ENCODE results near the gene KCNK6. TPM values are rescaled to one million over a fixed set of nuclear protein-coding genes. Genes with fewer than 3 reads are reported as not detected.
A peak's percentile ranks its signal among the peaks of the same experiment; 100 is the strongest.

The KCNK6 gene
- total and polyA plus RNA-seq, 12 donors, result 4.5 to 31.6 (median 10.8) TPM

GRCh38 chr19:38321646-38322196 lies 2.1 kb downstream of the KCNK6 start:
- WGBS, 2 donors, result 33 to 38% methylated on average over 11 of the region's 11 CpGs
- Histone ChIP-seq H3K27me3 (no peaks in the 10 kb centered on the region), H3K4me1 (peaks cover 10 to 72% (median 48%) of the 10 kb centered on the region in 9 donors), H3K27ac (peak overlapping the region; percentile 35 to 93 (median 82)), H3K36me3 (peaks cover 0 to 28% (median 3%) of the 10 kb centered on the region in 9 donors), H3K9me3 (no peaks in the 10 kb centered on the region), H3K4me3 (peak overlapping the region in 6 of 10 donors; percentile 65 to 93 (median 72))
- DNase-seq (peak; percentile 73 to 84), ATAC-seq (peak; percentile 51 to 90 (median 84))
- TF ChIP-seq, protein P1, sequence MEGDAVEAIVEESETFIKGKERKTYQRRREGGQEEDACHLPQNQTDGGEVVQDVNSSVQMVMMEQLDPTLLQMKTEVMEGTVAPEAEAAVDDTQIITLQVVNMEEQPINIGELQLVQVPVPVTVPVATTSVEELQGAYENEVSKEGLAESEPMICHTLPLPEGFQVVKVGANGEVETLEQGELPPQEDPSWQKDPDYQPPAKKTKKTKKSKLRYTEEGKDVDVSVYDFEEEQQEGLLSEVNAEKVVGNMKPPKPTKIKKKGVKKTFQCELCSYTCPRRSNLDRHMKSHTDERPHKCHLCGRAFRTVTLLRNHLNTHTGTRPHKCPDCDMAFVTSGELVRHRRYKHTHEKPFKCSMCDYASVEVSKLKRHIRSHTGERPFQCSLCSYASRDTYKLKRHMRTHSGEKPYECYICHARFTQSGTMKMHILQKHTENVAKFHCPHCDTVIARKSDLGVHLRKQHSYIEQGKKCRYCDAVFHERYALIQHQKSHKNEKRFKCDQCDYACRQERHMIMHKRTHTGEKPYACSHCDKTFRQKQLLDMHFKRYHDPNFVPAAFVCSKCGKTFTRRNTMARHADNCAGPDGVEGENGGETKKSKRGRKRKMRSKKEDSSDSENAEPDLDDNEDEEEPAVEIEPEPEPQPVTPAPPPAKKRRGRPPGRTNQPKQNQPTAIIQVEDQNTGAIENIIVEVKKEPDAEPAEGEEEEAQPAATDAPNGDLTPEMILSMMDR (IDR thresholded peaks at IDR 0.05), result peak in 1 of 9 donors; percentile 9
- intact Hi-C loops (cut with DNase I), result loop anchor here in 6 of 10 donors (5.0 to 10.0 kb wide), 6 partner anchors 44 to 1654 kb away; partner anchors contain the start of genes SIPA1L3 (in 2 of the 6), WDR87 (in 2 of the 6), SPINT2 (in 1 of the 6) and ZNF461 (in 1 of the 6)

- Histone ChIP-seq H3K27me3 (no peaks in the 10 kb centered on the region), H3K9me3 (no peaks in the 10 kb centered on the region), H3K27ac (peak overlapping the region in 2 of 10 donors; percentile 54 to 57), H3K36me3 (peaks cover 0 to 44% (median 18%) of the 10 kb centered on the region in 9 donors), H3K4me1 (peaks cover 10 to 57% (median 36%) of the 10 kb centered on the region in 9 donors), H3K4me3 (no peak overlapping the region)
- intact Hi-C loops (cut with DNase I), result loop anchor here in 6 of 10 donors (5.0 to 10.0 kb wide), 6 partner anchors 46 to 1656 kb away; partner anchors contain the start of genes SIPA1L3 (in 2 of the 6), WDR87 (in 2 of the 6), SPINT2 (in 1 of the 6) and ZNF461 (in 1 of the 6)
- DNase-seq (no peak), ATAC-seq (no peak)
- 54% methylated on average over 7 of the region's 7 CpGs for WGBS, 2 donors
- TF ChIP-seq, protein P1 (IDR thresholded peaks at IDR 0.05), result no peak
Observed at GRCh38 chr19:38323291-38323690, 3.6 kb downstream of the KCNK6 start.

- no peaks in the 10 kb centered on the region for H3K27me3 ChIP-seq
- no peaks in the 10 kb centered on the region for H3K9me3 ChIP-seq
- no peak overlapping the region for H3K4me3 ChIP-seq
- intact Hi-C loops (cut with DNase I), result loop anchor here in 6 of 10 donors (5.0 to 10.0 kb wide), 6 partner anchors 47 to 1657 kb away; partner anchors contain the start of genes SIPA1L3 (in 2 of the 6), WDR87 (in 2 of the 6), SPINT2 (in 1 of the 6) and ZNF461 (in 1 of the 6)
- no peak overlapping the region for H3K27ac ChIP-seq
- H3K4me1 ChIP-seq, result peaks cover 7 to 45% (median 26%) of the 10 kb centered on the region in 9 donors
- TF ChIP-seq, protein P1 (IDR thresholded peaks at IDR 0.05), result no peak
- no peak for ATAC-seq
- 94 to 98% methylated on average over 4 of the region's 4 CpGs for WGBS, 2 donors
- DNase-seq, result no peak
- peaks cover 0 to 51% (median 19%) of the 10 kb centered on the region in 9 donors for H3K36me3 ChIP-seq
Observed at GRCh38 chr19:38324431-38324830, 4.8 kb downstream of the KCNK6 start.

DNA sequence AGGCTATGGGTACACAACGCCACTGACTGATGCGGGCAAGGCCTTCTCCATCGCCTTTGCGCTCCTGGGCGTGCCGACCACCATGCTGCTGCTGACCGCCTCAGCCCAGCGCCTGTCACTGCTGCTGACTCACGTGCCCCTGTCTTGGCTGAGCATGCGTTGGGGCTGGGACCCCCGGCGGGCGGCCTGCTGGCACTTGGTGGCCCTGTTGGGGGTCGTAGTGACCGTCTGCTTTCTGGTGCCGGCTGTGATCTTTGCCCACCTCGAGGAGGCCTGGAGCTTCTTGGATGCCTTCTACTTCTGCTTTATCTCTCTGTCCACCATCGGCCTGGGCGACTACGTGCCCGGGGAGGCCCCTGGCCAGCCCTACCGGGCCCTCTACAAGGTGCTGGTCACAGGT lies 6.9 kb downstream of the KCNK6 start:
- no peaks in the 10 kb centered on the region for H3K27me3 ChIP-seq
- WGBS, 2 donors, result 95 to 97% methylated on average over 22 of the region's 22 CpGs
- no peak overlapping the region for H3K27ac ChIP-seq
- no peaks in the 10 kb centered on the region for H3K9me3 ChIP-seq
- peaks cover 0 to 54% (median 19%) of the 10 kb centered on the region in 9 donors for H3K36me3 ChIP-seq
- ATAC-seq, result no peak
- TF ChIP-seq, protein P1 (IDR thresholded peaks at IDR 0.05), result no peak
- intact Hi-C loops (cut with DNase I), result loop anchor here in 3 of 10 donors (10.0 kb wide), 3 partner anchors 62 to 422 kb away; partner anchors contain the start of genes SIPA1L3 (in 2 of the 3), WDR87 (in 2 of the 3) and SPINT2 (in 1 of the 3)
- no peak overlapping the region for H3K4me3 ChIP-seq
- peaks cover under 1 to 27% (median 9%) of the 10 kb centered on the region in 9 donors for H3K4me1 ChIP-seq
- DNase-seq, result no peak
